HCT116 (cell line): ENCODE data around the gene PXK. TPM values are rescaled to one million over a fixed set of nuclear protein-coding genes. Genes with fewer than 3 reads are reported as not detected.

ENCODE experiments used
- ATAC-seq: fragments of 200-7000 bp; cut with Tn5 transposase; 2 replicates; pipeline ENCODE4 v1.9.1; 2020; ENCODE audit warnings: mild to moderate bottlenecking, moderate library complexity
- BruUV-seq: library from RNA; stranded (reverse); fragments of 400-500 nt; replicated peaks from 2 replicates; lab custom pipeline; 2021; lab: Mats Ljungman, UMichigan
- CTCF ChIA-PET: fragments of 300-600 bp; sonication (Branson Sonifier 250); formaldehyde crosslinking; loops from one replicate; lab custom pipeline; 2021; ENCODE audit warnings: antibody characterized with exemption; lab: Charles Lee
- POLR2A ChIA-PET: fragments of 300-600, 350-600 bp; sonication (Branson Sonifier 250); formaldehyde crosslinking; loops from one replicate; lab custom pipeline; 2021; ENCODE audit warnings: antibody characterized with exemption; lab: Charles Lee
- RAD21 ChIA-PET, 2 experiments: fragments of 300-600 bp; sonication (Branson Sonifier 250); formaldehyde crosslinking; loops; one replicate each; lab custom pipeline; 2023; ENCODE audit warnings: low total read pairs in 2 of 2; ENCODE audit not compliant: uncharacterized antibody in 2 of 2, unreplicated experiment in 2 of 2, low non-redundant PET in 1 of 2; lab: Charles Lee
- DNase-seq: peaks from one replicate; pipeline ENCODE4 v3.0.0-alpha.2; 2010; ENCODE audit warnings: low read depth, low spot score
- H2AFZ ChIP-seq: fragments of 200-600 bp; shearing (Covaris generic), sonication (generic); 2 replicates; pipeline ENCODE4 v1.6.1; 2017; ENCODE audit warnings: low read depth, mixed run types, mixed read lengths, antibody characterized with exemption, low read length; ENCODE audit not compliant: poor library complexity, severe bottlenecking
- H3K27ac ChIP-seq: 2 replicates; pipeline ENCODE4 v1.5.1; 2012; ENCODE audit warnings: low read depth, low read length
- H3K27me3 ChIP-seq: fragments of 200-600 bp; sonication (generic); 2 replicates; pipeline ENCODE4 v1.6.1; 2016; ENCODE audit warnings: mixed run types, low read length, mixed read lengths; ENCODE audit not compliant: insufficient read depth
- H3K36me3 ChIP-seq, 2 experiments: fragments of 200-500 bp in 1 of 2; fragments of 200-600 bp in 1 of 2; sonication (Bioruptor generic) in 1 of 2; sonication (generic) in 1 of 2; 2 replicates each; pipeline versions ENCODE4 v1.5.1 to v1.6.1; 2014 to 2016; ENCODE audit warnings: low read length in 2 of 2, inconsistent platforms in 1 of 2, mixed read lengths in 1 of 2, mixed run types in 1 of 2; ENCODE audit not compliant: insufficient read depth in 2 of 2, control insufficient read depth in 1 of 2
- H3K4me1 ChIP-seq, 2 experiments: fragments of 200-600 bp in 1 of 2; sonication (generic) in 1 of 2; 2 replicates each; pipeline versions ENCODE4 v1.5.1 to v1.6.1; 2012 to 2017; ENCODE audit warnings: low read length in 2 of 2, inconsistent platforms in 1 of 2, mild to moderate bottlenecking in 1 of 2, mixed read lengths in 1 of 2, mixed run types in 1 of 2, moderate library complexity in 1 of 2; ENCODE audit not compliant: insufficient read depth in 2 of 2, control insufficient read depth in 1 of 2
- H3K4me2 ChIP-seq: fragments of 200-600 bp; sonication (generic); 2 replicates; pipeline ENCODE4 v1.6.1; 2017; ENCODE audit warnings: mixed run types, low read length, mixed read lengths
- H3K4me3 ChIP-seq, 2 experiments: fragments of 200-600 bp in 1 of 2; sonication (generic) in 1 of 2; replicated peaks in 1 of 2; 2 replicates each; pipeline ENCODE4 v1.5.1; 2011 to 2016; ENCODE audit warnings: low read length in 2 of 2, control low read depth in 1 of 2, low read depth in 1 of 2, mild to moderate bottlenecking in 1 of 2, mixed read lengths in 1 of 2, mixed run types in 1 of 2
- H3K79me2 ChIP-seq: fragments of 200-600 bp; sonication (generic); 2 replicates; pipeline ENCODE4 v1.6.1; 2017; ENCODE audit warnings: mild to moderate bottlenecking, mixed run types, low read length, moderate library complexity, mixed read lengths; ENCODE audit not compliant: insufficient read depth
- H3K9ac ChIP-seq: fragments of 200-600 bp; sonication (generic); 2 replicates; pipeline ENCODE4 v1.6.1; 2016; ENCODE audit warnings: low read length, mixed read lengths
- H3K9me2 ChIP-seq: fragments of 200-600 bp; sonication (generic), shearing (Covaris generic); 2 replicates; pipeline ENCODE4 v1.6.1; 2017; ENCODE audit warnings: mixed run types, mild to moderate bottlenecking, moderate library complexity; ENCODE audit not compliant: insufficient read depth
- H3K9me3 ChIP-seq, 2 experiments: fragments of 200-500 bp in 1 of 2; fragments of 200-600 bp in 1 of 2; sonication (Bioruptor generic) in 1 of 2; sonication (generic) in 1 of 2; 2 replicates each; pipeline ENCODE4 v1.6.1; 2014 to 2017; ENCODE audit warnings: low read length in 2 of 2, mixed read lengths in 2 of 2, inconsistent platforms in 1 of 2, low read depth in 1 of 2, mild to moderate bottlenecking in 1 of 2, mixed run types in 1 of 2, moderate library complexity in 1 of 2; ENCODE audit not compliant: control insufficient read depth in 1 of 2, insufficient read depth in 1 of 2
- H4K20me1 ChIP-seq: fragments of 200-600 bp; sonication (generic), shearing (Covaris generic); 2 replicates; pipeline ENCODE4 v1.6.1; 2017; ENCODE audit warnings: mixed run types, mild to moderate bottlenecking, moderate library complexity; ENCODE audit not compliant: insufficient read depth
- CTCF ChIP-seq, 3 experiments: fragments of 200-600 bp in 1 of 3; sonication (generic) in 1 of 3; IDR thresholded peaks in 2 of 3; conservative IDR thresholded peaks in 1 of 3; 2 replicates each; pipeline ENCODE4 v1.5.1; 2012 to 2017; ENCODE audit warnings: low read depth in 2 of 3, low read length in 2 of 3, antibody characterized with exemption in 1 of 3, borderline replicate concordance in 1 of 3, control low read depth in 1 of 3, mild to moderate bottlenecking in 1 of 3, mixed read lengths in 1 of 3, mixed run types in 1 of 3, moderate library complexity in 1 of 3; ENCODE audit not compliant: insufficient read depth in 1 of 3
- EGR1 ChIP-seq: IDR thresholded peaks from 2 replicates; pipeline ENCODE4 v1.6.1; 2012; ENCODE audit warnings: low read depth
- EZH2 ChIP-seq: fragments of 200-600 bp; sonication (generic); IDR thresholded peaks from 2 replicates; pipeline ENCODE4 v1.6.1; 2017; ENCODE audit warnings: antibody characterized with exemption, mixed run types
- EZH2phosphoT487 ChIP-seq: fragments of 200-600 bp; IDR thresholded peaks from 2 replicates; pipeline ENCODE4 v1.6.1; 2018; ENCODE audit warnings: antibody characterized with exemption, borderline replicate concordance
- FOSL1 ChIP-seq: IDR thresholded peaks from 2 replicates; pipeline ENCODE4 v1.6.1; 2012; ENCODE audit warnings: low read depth
- JUND ChIP-seq: IDR thresholded peaks from 2 replicates; pipeline ENCODE4 v1.6.1; 2012
- POLR2A ChIP-seq: IDR thresholded peaks from 2 replicates; pipeline ENCODE4 v1.7.0; 2011; ENCODE audit warnings: borderline replicate concordance; ENCODE audit not compliant: insufficient read depth, insufficient read length; ENCODE audit errors: extremely low read depth
- POLR2AphosphoS5 ChIP-seq: IDR thresholded peaks from 2 replicates; pipeline ENCODE4 v1.6.1; 2011; ENCODE audit warnings: mild to moderate bottlenecking, low read depth, low read length, moderate library complexity
- REST ChIP-seq: IDR thresholded peaks from 2 replicates; pipeline ENCODE4 v1.6.1; 2012; ENCODE audit warnings: low read depth
- SP1 ChIP-seq: IDR thresholded peaks from 2 replicates; pipeline ENCODE4 v1.6.1; 2012; ENCODE audit warnings: low read depth
- TCF7L2 ChIP-seq: IDR thresholded peaks from 2 replicates; pipeline ENCODE4 v1.7.0; 2011; ENCODE audit warnings: borderline replicate concordance, inconsistent platforms; ENCODE audit not compliant: insufficient read depth, insufficient read length; ENCODE audit errors: extremely low read depth
- YY1 ChIP-seq: IDR thresholded peaks from 2 replicates; pipeline ENCODE4 v1.6.1; 2011; ENCODE audit warnings: low read length, low read depth, moderate library complexity, mild to moderate bottlenecking; ENCODE audit not compliant: insufficient replicate concordance; ENCODE audit errors: extremely low read depth
- ZBTB33 ChIP-seq: IDR thresholded peaks from 2 replicates; pipeline ENCODE4 v1.6.1; 2011; ENCODE audit warnings: mild to moderate bottlenecking, low read length, moderate library complexity; ENCODE audit not compliant: insufficient replicate concordance; ENCODE audit errors: extremely low read depth
- ZFX ChIP-seq: fragments of 450-650 bp; IDR thresholded peaks from 2 replicates; pipeline ENCODE4 v1.6.1; 2017
- intact Hi-C: fragments of 100-400 bp; cut with micrococcal nuclease; formaldehyde crosslinking; loops from 2 replicates; pipeline ENCODE4 v1.10.0; 2022
- total RNA-seq: library from RNA; stranded (reverse); gene quantifications from one replicate; pipeline ENCODE4 v1.2.1, GENCODE V29; 2021; ENCODE audit not compliant: unreplicated experiment

The PXK gene
- total RNA-seq, 1 experiment from 2014 or later = 10.2 TPM

GRCh38 chr3:58433400-58434167 is 100.9 kb downstream of the PXK start, which contains the start of gene PDHB (continued):
- no peak for TF ChIP-seq REST

GRCh38 chr3:58434168-58434504 is 101.4 kb downstream of the PXK start:
- intact Hi-C loops = no loop called here
- no peak for DNase-seq
- BruUV-seq = TSS peak; percentile 48

More at GRCh38 chr3:58434168-58434504, 101.4 kb downstream of the PXK start:
- CTCF ChIA-PET = interaction anchor here (1.7 kb wide), 1 partner anchor 30 kb away, joined by 4 read pairs; no protein-coding TSS in a partner anchor
- Histone ChIP-seq H3K79me2 (peaks cover 7% of the 10 kb centered on the region), H3K36me3 (peaks cover 19 to 21% of the 10 kb centered on the region in 2 experiments), H3K27ac (no peak overlapping the region), H4K20me1 (no peaks in the 10 kb centered on the region), H2AFZ (no peak overlapping the region), H3K27me3 (no peaks in the 10 kb centered on the region), H3K4me3 (peak overlapping the region; percentile 29 to 87; a peak in 3 of 4 replicates), H3K9ac (no peak overlapping the region), H3K9me3 (no peaks in the 10 kb centered on the region), H3K4me2 (peak overlapping the region; percentile 63), H3K4me1 (peaks cover 8 to 27% of the 10 kb centered on the region in 2 experiments), H3K9me2 (no peaks in the 10 kb centered on the region)
- no peak for TF ChIP-seq TCF7L2
- TF ChIP-seq JUND = no peak
- TF ChIP-seq ZFX = no peak
- no peak for TF ChIP-seq EZH2phosphoT487
- TF ChIP-seq YY1 = no peak
- TF ChIP-seq POLR2A = no peak
- no peak for TF ChIP-seq EZH2
- no peak for TF ChIP-seq ZBTB33
- no peak; the same call in 1 of the 2 replicates for TF ChIP-seq SP1
- no peak for TF ChIP-seq EGR1
- no peak for TF ChIP-seq POLR2AphosphoS5
- TF ChIP-seq FOSL1 = no peak
- no peak for TF ChIP-seq CTCF (IDR thresholded peaks at IDR 0.05 in 2 of 3, conservative IDR thresholded peaks at IDR 0.05 in 1 of 3; ENCODE audit: borderline replicate concordance in 1 of 3, insufficient read depth in 1 of 3, low read depth in 2 of 3, low read length in 2 of 3)
- POLR2A ChIA-PET = no interaction called here
- ATAC-seq = no peak
- RAD21 ChIA-PET = no interaction called here
